Femur (tissue), 1 donor: Measurements from ENCODE around the gene KATNAL2.

Source experiments
- DNase-seq: peaks from one replicate; pipeline ENCODE4 v3.0.0-alpha.2; 2017

Gene KATNAL2

GRCh38 chr18:47035156-47035671 is 117.8 kb downstream of the KATNAL2 start, which contains the start of gene ELOA2:
ELOA2 (minus strand) TSS chr18:47035621; CDS start chr18:47035264, 357 bp downstream.
- no peak for DNase-seq

- no peak for DNase-seq
These were observed 119.0 kb downstream of the KATNAL2 start for GRCh38 chr18:47036298-47036874.

- DNase-seq = no peak
These were observed 119.7 kb downstream of the KATNAL2 start for GRCh38 chr18:47036927-47037578.

GRCh38 chr18:47040982-47041381 is 123.6 kb downstream of the KATNAL2 start:
- DNase-seq = no peak

- no peak for DNase-seq
These were observed 133.1 kb downstream of the KATNAL2 start for GRCh38 chr18:47050468-47050867.

GRCh38 chr18:47054369-47054768 is 137.0 kb downstream of the KATNAL2 start:
- DNase-seq = no peak

- DNase-seq = no peak
These were observed 145.1 kb downstream of the KATNAL2 start for GRCh38 chr18:47062471-47062870.

GRCh38 chr18:47063096-47063495 is 145.7 kb downstream of the KATNAL2 start:
- DNase-seq = no peak

GRCh38 chr18:47067648-47068047 is 150.2 kb downstream of the KATNAL2 start:
- no peak for DNase-seq

- DNase-seq = no peak
These were observed 157.9 kb downstream of the KATNAL2 start for GRCh38 chr18:47075098-47075883.

GRCh38 chr18:47077111-47077510 is 159.7 kb downstream of the KATNAL2 start:
- no peak for DNase-seq

GRCh38 chr18:47080872-47081271 is 163.5 kb downstream of the KATNAL2 start:
- no peak for DNase-seq

- DNase-seq = no peak
These were observed 164.2 kb downstream of the KATNAL2 start for GRCh38 chr18:47081578-47081977.

- no peak for DNase-seq
These were observed 170.3 kb downstream of the KATNAL2 start for GRCh38 chr18:47087676-47088075.

- DNase-seq = no peak
These were observed 178.4 kb downstream of the KATNAL2 start for GRCh38 chr18:47095810-47096209.

- peak; percentile 59 for DNase-seq
These were observed 182.9 kb downstream of the KATNAL2 start for GRCh38 chr18:47100212-47100831.

GRCh38 chr18:47108373-47108772 is 191.0 kb downstream of the KATNAL2 start:
- no peak for DNase-seq

GRCh38 chr18:47108998-47109405 is 191.6 kb downstream of the KATNAL2 start:
- no peak for DNase-seq

- no peak for DNase-seq
These were observed 192.3 kb downstream of the KATNAL2 start for GRCh38 chr18:47109720-47110119.

- DNase-seq = no peak
These were observed 193.3 kb downstream of the KATNAL2 start for GRCh38 chr18:47110492-47111274.

GRCh38 chr18:47113796-47114540 is 196.6 kb downstream of the KATNAL2 start:
- DNase-seq = no peak

- no peak for DNase-seq
These were observed 197.8 kb downstream of the KATNAL2 start for GRCh38 chr18:47115205-47115604.
